Tibial artery (tissue), 4 donors: ENCODE data around the gene MMD2.
A peak's percentile ranks its signal among the peaks of the same experiment; 100 is the strongest.

Source experiments
- DNase-seq, 2 donors: peaks; one replicate each; pipeline ENCODE4 v3.0.0-alpha.2; 2019
- H3K27ac ChIP-seq, 2 donors: fragments of 200-600 bp; sonication (generic) in 1 of 2; 1 replicate in 1 of 2; 2 replicates in 1 of 2; pipeline ENCODE4 v1.5.1; 2018 to 2019; ENCODE audit warnings: mild to moderate bottlenecking in 1 of 2
- H3K27me3 ChIP-seq, 2 donors: fragments of 200-600 bp; sonication (generic) in 1 of 2; one replicate each; pipeline versions ENCODE4 v1.5.1 to v1.6.0; 2016 to 2019
- H3K36me3 ChIP-seq, 3 donors: fragments of 200-600 bp; sonication (generic) in 2 of 3; one replicate each; pipeline ENCODE4 v1.5.1; 2016 to 2019; ENCODE audit warnings: mild to moderate bottlenecking in 2 of 3
- H3K4me1 ChIP-seq, 4 donors: fragments of 200-600 bp; sonication (generic) in 2 of 4; 1 replicate in 3 of 4; 2 replicates in 1 of 4; pipeline ENCODE4 v1.5.1; 2016 to 2019
- H3K4me3 ChIP-seq, 2 donors: fragments of 200-600 bp; sonication (generic) in 1 of 2; 1 replicate in 1 of 2; 2 replicates in 1 of 2; pipeline ENCODE4 v1.5.1; 2018 to 2019; ENCODE audit warnings: mild to moderate bottlenecking in 2 of 2
- H3K9me3 ChIP-seq, 3 donors: fragments of 200-600 bp; sonication (generic) in 1 of 3; one replicate each; pipeline ENCODE4 v1.5.1; 2016 to 2019
- intact Hi-C: fragments of 100-400 bp; cut with DNase I; formaldehyde crosslinking; loops from one replicate; pipeline ENCODE4 v1.15.0; 2023; ENCODE audit warnings: low total_unique reads
- TF ChIP-seq, protein P1 (sequence below), 2 experiments: fragments of 200-600 bp in 1 of 2; fragments of 450-650 bp in 1 of 2; IDR thresholded peaks; one replicate each; pipeline ENCODE4 v1.5.1; 2017 to 2019; ENCODE audit warnings: antibody characterized with exemption in 2 of 2, mild to moderate bottlenecking in 1 of 2, moderate library complexity in 1 of 2

The MMD2 gene

DNA sequence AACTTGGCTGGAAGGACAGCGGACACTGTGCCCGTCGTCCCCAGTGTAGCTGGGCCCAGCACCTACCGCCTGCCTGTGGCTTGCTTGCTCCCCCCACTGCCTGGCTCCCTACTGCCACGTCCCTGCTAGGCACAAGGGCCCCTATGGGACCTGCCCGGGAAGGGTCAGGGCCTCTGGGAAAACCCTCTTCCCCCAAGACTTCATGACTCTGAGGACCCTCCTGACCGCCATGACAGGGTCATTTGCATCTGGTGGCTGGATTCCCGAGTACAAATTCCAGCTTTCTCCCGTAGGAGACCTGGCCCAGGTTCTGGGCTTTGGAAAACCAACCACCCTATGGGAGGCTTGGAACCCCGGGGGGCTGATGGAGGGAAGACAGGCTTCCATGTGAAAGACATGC is 1.4 kb upstream of the MMD2 start:
- TF ChIP-seq, protein P1, sequence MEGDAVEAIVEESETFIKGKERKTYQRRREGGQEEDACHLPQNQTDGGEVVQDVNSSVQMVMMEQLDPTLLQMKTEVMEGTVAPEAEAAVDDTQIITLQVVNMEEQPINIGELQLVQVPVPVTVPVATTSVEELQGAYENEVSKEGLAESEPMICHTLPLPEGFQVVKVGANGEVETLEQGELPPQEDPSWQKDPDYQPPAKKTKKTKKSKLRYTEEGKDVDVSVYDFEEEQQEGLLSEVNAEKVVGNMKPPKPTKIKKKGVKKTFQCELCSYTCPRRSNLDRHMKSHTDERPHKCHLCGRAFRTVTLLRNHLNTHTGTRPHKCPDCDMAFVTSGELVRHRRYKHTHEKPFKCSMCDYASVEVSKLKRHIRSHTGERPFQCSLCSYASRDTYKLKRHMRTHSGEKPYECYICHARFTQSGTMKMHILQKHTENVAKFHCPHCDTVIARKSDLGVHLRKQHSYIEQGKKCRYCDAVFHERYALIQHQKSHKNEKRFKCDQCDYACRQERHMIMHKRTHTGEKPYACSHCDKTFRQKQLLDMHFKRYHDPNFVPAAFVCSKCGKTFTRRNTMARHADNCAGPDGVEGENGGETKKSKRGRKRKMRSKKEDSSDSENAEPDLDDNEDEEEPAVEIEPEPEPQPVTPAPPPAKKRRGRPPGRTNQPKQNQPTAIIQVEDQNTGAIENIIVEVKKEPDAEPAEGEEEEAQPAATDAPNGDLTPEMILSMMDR (IDR thresholded peaks at IDR 0.05) = no peak
- DNase-seq = no peak

DNA sequence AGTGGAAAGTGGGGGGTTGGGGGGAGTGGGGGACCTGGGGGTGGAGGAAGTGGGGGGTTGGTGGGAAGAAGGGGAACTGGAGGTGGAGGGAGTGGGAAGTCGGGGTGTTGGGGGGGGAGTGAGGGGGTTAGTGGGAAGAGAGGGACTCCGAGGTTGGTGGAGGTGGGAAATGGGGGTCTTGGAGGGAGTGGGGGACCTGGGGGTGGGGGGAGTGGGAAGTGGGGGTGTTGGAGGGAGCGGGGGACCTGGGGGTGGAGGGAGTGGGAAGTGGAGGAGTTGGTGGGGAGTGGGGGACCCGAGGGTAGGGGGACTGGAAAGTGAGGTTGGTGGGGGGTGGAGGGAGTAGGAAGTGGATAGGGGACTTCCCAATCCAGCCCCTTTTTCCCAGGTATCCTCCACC is 906 bp upstream of the MMD2 start:
- intact Hi-C loops = no loop called here
- Histone ChIP-seq H3K27ac (no peak overlapping the region), H3K27me3 (peaks cover 7 to 89% of the 10 kb centered on the region in 2 donors), H3K36me3 (no peaks in the 10 kb centered on the region), H3K4me3 (no peak overlapping the region), H3K4me1 (peaks cover 0 to 12% (median 11%) of the 10 kb centered on the region in 4 donors), H3K9me3 (no peaks in the 10 kb centered on the region)
- no peak for DNase-seq
- TF ChIP-seq, protein P1 (IDR thresholded peaks at IDR 0.05) = no peak

More for the DNA sequence above, 1.4 kb upstream of the MMD2 start:
- Histone ChIP-seq H3K27ac (no peak overlapping the region), H3K27me3 (peaks cover 7 to 88% of the 10 kb centered on the region in 2 donors), H3K9me3 (no peaks in the 10 kb centered on the region), H3K4me3 (no peak overlapping the region), H3K4me1 (peaks cover 0 to 12% (median 11%) of the 10 kb centered on the region in 4 donors), H3K36me3 (no peaks in the 10 kb centered on the region)
- intact Hi-C loops = no loop called here

GRCh38 chr7:4959306-4959705 is 319 bp upstream of the MMD2 start:
- Histone ChIP-seq H3K27me3 (peaks cover 7 to 83% of the 10 kb centered on the region in 2 donors), H3K4me1 (peaks cover 0 to 12% (median 11%) of the 10 kb centered on the region in 4 donors), H3K36me3 (no peaks in the 10 kb centered on the region), H3K9me3 (no peaks in the 10 kb centered on the region), H3K27ac (no peak overlapping the region), H3K4me3 (peak overlapping the region; percentile 28 to 49)
- intact Hi-C loops = no loop called here
- no peak for DNase-seq
- TF ChIP-seq, protein P1 (IDR thresholded peaks at IDR 0.05) = no peak

DNA sequence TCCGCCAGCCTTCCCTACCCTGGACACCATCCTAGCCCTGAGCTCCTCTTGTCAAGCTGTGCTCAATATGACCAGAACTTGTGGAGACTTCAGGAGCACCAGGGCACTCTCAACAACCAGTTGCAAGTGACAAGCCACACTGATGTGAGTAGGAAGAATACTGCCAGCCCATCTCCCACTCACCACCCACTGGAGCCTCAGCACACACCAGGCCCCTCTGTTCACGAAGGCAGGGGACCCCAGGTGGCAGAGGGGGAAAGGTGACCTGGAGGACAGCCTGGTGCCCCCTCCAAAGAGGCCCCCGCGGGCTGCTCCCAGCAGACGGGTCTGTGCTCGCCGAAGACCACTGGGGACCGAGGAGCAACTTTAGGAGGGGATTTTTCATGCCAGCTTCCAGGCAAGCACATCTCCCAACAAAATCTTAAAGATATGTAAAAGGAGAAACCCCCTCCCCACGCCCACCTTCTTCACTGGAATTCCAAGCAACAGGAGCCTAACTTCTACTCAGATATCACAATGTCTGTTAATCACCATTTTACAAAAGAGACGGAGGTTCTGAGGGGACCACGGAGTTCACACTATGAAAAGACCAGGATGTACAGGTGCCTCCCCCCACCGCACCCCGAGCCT is 1.0 kb downstream of the MMD2 start:
- Histone ChIP-seq H3K27ac (no peak overlapping the region), H3K4me1 (peaks cover 0 to 12% (median 11%) of the 10 kb centered on the region in 4 donors), H3K36me3 (no peaks in the 10 kb centered on the region), H3K27me3 (peaks cover 7 to 78% of the 10 kb centered on the region in 2 donors), H3K4me3 (no peak overlapping the region), H3K9me3 (no peaks in the 10 kb centered on the region)
- intact Hi-C loops = no loop called here
- TF ChIP-seq, protein P1 (IDR thresholded peaks at IDR 0.05) = no peak
- DNase-seq = no peak

DNA sequence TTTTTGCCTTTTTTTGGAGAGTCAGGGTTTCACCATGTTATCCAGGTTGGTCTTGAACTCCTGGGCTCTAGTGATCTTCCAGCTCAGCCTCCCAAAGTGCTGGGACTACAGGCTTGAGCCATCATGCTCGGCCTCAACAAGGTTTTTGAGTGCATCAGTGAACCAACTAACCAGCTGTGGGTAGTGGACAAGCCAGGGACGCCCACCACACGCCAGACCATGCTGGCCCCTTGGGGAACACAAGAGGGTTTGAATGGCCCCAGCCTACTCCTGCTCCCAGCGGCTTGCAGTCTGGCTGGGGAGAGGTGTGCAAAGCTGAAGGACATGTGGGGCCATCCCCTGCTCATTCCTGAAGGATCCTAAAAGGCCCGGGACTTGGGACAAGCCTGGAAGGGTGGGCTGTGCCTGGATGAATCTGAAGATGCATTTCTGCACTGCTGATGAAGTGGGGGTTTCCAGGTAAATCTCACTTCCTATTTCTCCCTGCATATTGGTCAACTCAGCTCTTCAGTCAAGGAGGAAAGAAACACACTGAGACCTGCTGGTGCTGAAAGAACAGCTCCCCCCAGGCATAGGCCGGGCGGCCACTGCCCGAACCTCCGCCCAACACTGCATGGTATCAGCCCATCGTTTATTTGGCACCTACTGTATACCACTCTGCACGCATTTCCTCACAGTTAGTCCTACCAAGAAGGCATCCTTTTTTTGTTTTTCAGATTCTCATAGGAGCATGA is 6.9 kb downstream of the MMD2 start:
- Histone ChIP-seq H3K4me3 (no peak overlapping the region), H3K27ac (no peak overlapping the region), H3K4me1 (no peaks in the 10 kb centered on the region), H3K36me3 (no peaks in the 10 kb centered on the region), H3K27me3 (peaks cover 0 to 44% of the 10 kb centered on the region in 2 donors), H3K9me3 (peaks cover 0 to 9% (median 0%) of the 10 kb centered on the region in 3 donors)
- TF ChIP-seq, protein P1 (IDR thresholded peaks at IDR 0.05) = no peak
- DNase-seq = no peak
- intact Hi-C loops = no loop called here
